Heart left ventricle (tissue), 13 donors: ENCODE data around the gene SPTLC2.

Source experiments
- CTCF ChIP-seq, 12 donors: fragments of 200-600 bp; sonication (generic) in 4 of 12; IDR thresholded peaks; one replicate each; pipeline versions ENCODE4 v1.5.0 to v1.8.0; 2018 to 2022; ENCODE audit warnings: antibody characterized with exemption in 12 of 12, mild to moderate bottlenecking in 5 of 12
- POLR2A ChIP-seq, 2 donors: fragments of 450-650 bp; IDR thresholded peaks; one replicate each; pipeline ENCODE4 v1.6.1; 2017; ENCODE audit warnings: antibody characterized with exemption in 2 of 2, mild to moderate bottlenecking in 2 of 2, moderate library complexity in 2 of 2
- donor health status: ischemic (EF 13 %, LVEDD 7.1; RV severe dilation, severe dysfunction).
- donor health status: DM: no; HTN: yes; CAD: no.
- donor health status: DM: no; HTN: no; CAD: no.
- donor health status: ischemic (EF 25% LVEDD 6.9; RV normal size, moderate dysfunction).
- donor health status: ischemic (EF 25% LVEDD 5.7; RV mildly dilated, moderate dysfunction).
- donor health status: ischemic (EF 35%, LVEDD 5.7; RV mildly dilated, moderate dysfunction).
- donor health status: nonischemic (EF 11% LVEDD 7.7; RV severe dilation, severe dysfunction).
- donor health status: DM: yes; HTN: yes; CAD: no.
- donor health status: PGD.
- donor health status: ischemic (EF 29% LVEDD 5.4; RV normal size, mild dysfunction).
- donor health status: nonischemic (EF 23%, LVEDD 6.1; RV moderate dilation, normal function).

- TF ChIP-seq CTCF (IDR thresholded peaks at IDR 0.05) (no peak), POLR2A (IDR thresholded peaks at IDR 0.05) (no peak)
These were observed 31.1 kb downstream of the SPTLC2 start for GRCh38 chr14:77585385-77585784.
